ENCODE measurements around the gene PDE8A.

- TF ChIP-seq CTCF (IDR thresholded peaks at IDR 0.05) = no peak
- no peak for TF ChIP-seq POLR2AphosphoS5 (IDR thresholded peaks at IDR 0.05)
Observed at GRCh38 chr15:85137489-85138168, 156.0 kb downstream of the PDE8A start.

Data from breast epithelium (tissue), 3 donors.